Activated naive CD4-positive, alpha-beta T cell treated with anti-CD3 and anti-CD28 coated beads, Interleukin-2, amount 10 ng/mL, durations not matched to agents 7 days and 5 days (primary cell): Measurements from ENCODE around the gene ACTRT2.

Experiments used
- CTCF ChIA-PET: fragments of 350-600 bp; sonication (Branson Sonifier 250); formaldehyde crosslinking; loops from one replicate; lab custom pipeline; 2021; ENCODE audit warnings: antibody characterized with exemption; lab: Charles Lee
- DNase-seq: peaks from one replicate; pipeline ENCODE4 v3.0.0-alpha.2; 2020
- H3K27ac Mint-ChIP-seq: one replicate; pipeline ENCODE4 v1.8.0; 2021; ENCODE audit warnings: mild to moderate bottlenecking, moderate library complexity, mixed read lengths
- H3K27me3 Mint-ChIP-seq: one replicate; pipeline ENCODE4 v1.8.0; 2021; ENCODE audit warnings: mild to moderate bottlenecking, mixed read lengths
- H3K36me3 Mint-ChIP-seq: one replicate; pipeline ENCODE4 v1.8.0; 2021; ENCODE audit warnings: mixed read lengths
- H3K4me1 Mint-ChIP-seq: one replicate; pipeline ENCODE4 v1.8.0; 2021; ENCODE audit warnings: mixed read lengths
- H3K4me3 Mint-ChIP-seq: one replicate; pipeline ENCODE4 v1.8.0; 2021; ENCODE audit warnings: mild to moderate bottlenecking, moderate library complexity, mixed read lengths
- H3K9me3 Mint-ChIP-seq: one replicate; pipeline ENCODE4 v1.8.0; 2021; ENCODE audit warnings: mixed read lengths

The ACTRT2 gene

DNA sequence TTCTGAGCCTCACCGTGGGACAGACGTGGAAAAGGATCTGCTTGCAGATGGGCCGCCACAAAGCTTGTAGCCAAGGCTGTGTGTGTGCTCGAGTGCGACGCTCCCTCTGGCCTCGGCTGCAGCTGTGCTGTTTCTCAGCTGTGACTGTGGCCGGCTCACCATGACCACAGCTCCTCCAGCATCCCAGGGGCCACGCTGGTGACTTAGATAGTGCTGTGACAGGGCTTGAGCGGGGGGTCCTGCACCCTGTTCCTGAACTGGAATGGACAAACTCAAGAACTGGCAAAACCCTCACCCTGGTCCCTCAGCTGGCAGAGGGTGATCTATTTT lies 17.4 kb upstream of the ACTRT2 start:
- Mint-ChIP-seq H3K9me3 (peaks cover 25% of the 10 kb centered on the region), H3K27ac (no peak overlapping the region), H3K27me3 (peaks cover 7% of the 10 kb centered on the region), H3K4me3 (no peak overlapping the region), H3K36me3 (no peaks in the 10 kb centered on the region), H3K4me1 (no peaks in the 10 kb centered on the region)
- CTCF ChIA-PET = no interaction called here
- peak; percentile 11 for DNase-seq

- no peak overlapping the region for H3K27ac Mint-ChIP-seq
- H3K4me3 Mint-ChIP-seq = no peak overlapping the region
- H3K36me3 Mint-ChIP-seq = no peaks in the 10 kb centered on the region
- peaks cover 6% of the 10 kb centered on the region for H3K27me3 Mint-ChIP-seq
- H3K9me3 Mint-ChIP-seq = peaks cover 26% of the 10 kb centered on the region
- H3K4me1 Mint-ChIP-seq = no peaks in the 10 kb centered on the region
- CTCF ChIA-PET = no interaction called here
- DNase-seq = peak; percentile 16
Observed at GRCh38 chr1:3004285-3005205, 16.7 kb upstream of the ACTRT2 start.

DNA sequence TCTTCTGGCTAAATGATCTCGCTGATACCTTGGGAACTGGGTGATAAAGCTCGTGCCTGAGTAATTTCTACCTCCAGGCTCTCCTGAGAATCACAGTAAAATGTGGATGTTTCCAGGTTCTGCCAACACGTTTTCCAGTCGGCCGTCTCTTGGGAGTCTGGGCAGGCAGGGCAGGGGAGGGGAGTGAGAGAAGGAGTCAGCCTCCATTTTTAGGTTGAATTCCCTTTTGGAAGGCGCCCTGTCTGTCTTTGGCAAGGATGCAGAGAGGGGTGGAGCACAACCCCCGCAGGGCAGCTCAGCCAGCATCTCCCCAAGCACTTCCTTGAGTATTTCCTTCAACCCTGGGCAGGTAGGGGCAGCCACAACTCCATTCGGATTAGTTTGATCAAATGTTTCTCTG lies 15.5 kb upstream of the ACTRT2 start:
- CTCF ChIA-PET = no interaction called here
- H3K27me3 Mint-ChIP-seq = no peaks in the 10 kb centered on the region
- H3K27ac Mint-ChIP-seq = no peak overlapping the region
- H3K36me3 Mint-ChIP-seq = no peaks in the 10 kb centered on the region
- no peaks in the 10 kb centered on the region for H3K4me1 Mint-ChIP-seq
- DNase-seq = peak; percentile 5
- H3K9me3 Mint-ChIP-seq = peaks cover 26% of the 10 kb centered on the region
- no peak overlapping the region for H3K4me3 Mint-ChIP-seq

DNA sequence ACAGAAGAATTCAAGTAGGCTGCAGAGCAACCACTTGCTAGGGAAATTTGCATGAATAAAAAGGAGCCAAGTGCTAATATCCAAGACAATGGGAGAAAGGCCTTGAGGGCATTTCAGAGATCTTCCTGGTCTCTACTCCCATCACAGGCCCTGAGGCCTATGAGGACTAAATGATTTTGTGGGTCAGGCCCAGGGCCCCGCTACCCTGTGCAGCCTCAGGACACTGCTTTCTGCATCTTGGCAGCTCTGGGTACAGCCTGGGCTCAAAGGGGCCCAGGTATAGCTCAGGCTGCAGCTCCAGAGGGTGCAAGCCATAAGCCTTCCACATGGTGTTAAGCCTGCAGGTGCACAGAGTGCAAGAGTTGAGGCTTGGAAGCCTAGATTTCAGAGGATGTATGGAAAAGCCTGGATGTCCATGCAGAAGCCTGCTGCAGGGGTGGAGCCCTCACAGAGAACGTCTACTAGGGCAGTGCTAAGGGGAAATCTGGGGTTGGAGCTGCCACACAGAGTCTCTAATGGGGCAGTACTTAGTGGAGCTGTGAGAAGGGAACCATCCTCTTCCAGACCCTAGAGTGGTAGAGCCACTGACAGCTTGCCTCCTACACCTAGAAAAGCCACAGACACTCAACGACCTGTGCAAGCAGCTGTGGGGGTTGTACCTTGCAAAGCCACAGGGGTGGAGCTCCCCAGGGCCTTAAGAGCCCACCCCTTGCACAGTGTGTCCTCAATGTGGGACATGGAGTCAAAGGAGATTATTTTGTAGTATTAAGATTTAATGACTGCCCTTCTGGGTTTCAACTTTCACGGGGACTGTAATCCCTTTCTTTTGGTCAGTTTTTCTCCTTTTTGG lies 13.7 kb upstream of the ACTRT2 start:
- Mint-ChIP-seq H3K27me3 (peaks cover 4% of the 10 kb centered on the region), H3K36me3 (no peaks in the 10 kb centered on the region), H3K4me1 (no peaks in the 10 kb centered on the region), H3K9me3 (peaks cover 26% of the 10 kb centered on the region), H3K27ac (no peak overlapping the region), H3K4me3 (no peak overlapping the region)
- peak; percentile 5 for DNase-seq
- CTCF ChIA-PET = no interaction called here

DNA sequence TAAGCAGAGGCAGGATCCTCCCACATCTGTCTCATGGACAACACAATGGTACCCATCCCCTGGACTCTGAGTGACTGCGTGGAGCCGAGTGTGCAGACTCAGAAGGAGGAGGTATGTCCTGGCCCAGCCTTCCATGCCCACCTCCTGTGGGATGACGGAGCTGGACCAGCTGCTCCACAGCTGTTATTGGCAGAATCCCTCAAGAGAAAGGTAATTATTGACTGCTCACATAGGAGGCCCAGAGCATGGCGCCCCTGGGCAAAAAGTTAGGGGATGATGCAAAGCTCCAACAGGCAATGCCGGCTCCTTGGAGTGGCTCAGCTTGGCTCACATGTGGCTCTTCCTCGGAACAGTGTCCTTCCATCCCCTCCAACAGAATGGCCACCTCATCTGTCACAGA lies 12.2 kb upstream of the ACTRT2 start:
- CTCF ChIA-PET = no interaction called here
- Mint-ChIP-seq H3K27me3 (peaks cover 15% of the 10 kb centered on the region), H3K9me3 (peaks cover 26% of the 10 kb centered on the region), H3K4me1 (peaks cover 2% of the 10 kb centered on the region), H3K36me3 (no peaks in the 10 kb centered on the region), H3K4me3 (no peak overlapping the region), H3K27ac (no peak overlapping the region)
- peak; percentile 4 for DNase-seq

- CTCF ChIA-PET = no interaction called here
- H3K4me1 Mint-ChIP-seq = peaks cover 2% of the 10 kb centered on the region
- H3K4me3 Mint-ChIP-seq = no peak overlapping the region
- H3K27ac Mint-ChIP-seq = no peak overlapping the region
- no peaks in the 10 kb centered on the region for H3K36me3 Mint-ChIP-seq
- H3K27me3 Mint-ChIP-seq = peaks cover 18% of the 10 kb centered on the region
- DNase-seq = no peak
- peaks cover 26% of the 10 kb centered on the region for H3K9me3 Mint-ChIP-seq
Observed at GRCh38 chr1:3009556-3009955, 11.7 kb upstream of the ACTRT2 start.

GRCh38 chr1:3011127-3011526 lies 10.1 kb upstream of the ACTRT2 start:
- no peaks in the 10 kb centered on the region for H3K36me3 Mint-ChIP-seq
- H3K4me3 Mint-ChIP-seq = no peak overlapping the region
- H3K27me3 Mint-ChIP-seq = peaks cover 23% of the 10 kb centered on the region
- no peak overlapping the region for H3K27ac Mint-ChIP-seq
- H3K9me3 Mint-ChIP-seq = peaks cover 26% of the 10 kb centered on the region
- CTCF ChIA-PET = no interaction called here
- peak; percentile 20 for DNase-seq
- peaks cover 2% of the 10 kb centered on the region for H3K4me1 Mint-ChIP-seq

- Mint-ChIP-seq H3K4me1 (peaks cover 2% of the 10 kb centered on the region), H3K4me3 (no peak overlapping the region), H3K27ac (no peak overlapping the region), H3K27me3 (peaks cover 23% of the 10 kb centered on the region), H3K9me3 (peaks cover 20% of the 10 kb centered on the region), H3K36me3 (no peaks in the 10 kb centered on the region)
- CTCF ChIA-PET = interaction anchor here (1.1 to 1.6 kb wide), 2 partner anchors 308 to 412 kb away, joined by 4 to 10 read pairs; no protein-coding TSS in a partner anchor
- peak; percentile 17 for DNase-seq
Observed at GRCh38 chr1:3011631-3012455, 9.4 kb upstream of the ACTRT2 start.

DNA sequence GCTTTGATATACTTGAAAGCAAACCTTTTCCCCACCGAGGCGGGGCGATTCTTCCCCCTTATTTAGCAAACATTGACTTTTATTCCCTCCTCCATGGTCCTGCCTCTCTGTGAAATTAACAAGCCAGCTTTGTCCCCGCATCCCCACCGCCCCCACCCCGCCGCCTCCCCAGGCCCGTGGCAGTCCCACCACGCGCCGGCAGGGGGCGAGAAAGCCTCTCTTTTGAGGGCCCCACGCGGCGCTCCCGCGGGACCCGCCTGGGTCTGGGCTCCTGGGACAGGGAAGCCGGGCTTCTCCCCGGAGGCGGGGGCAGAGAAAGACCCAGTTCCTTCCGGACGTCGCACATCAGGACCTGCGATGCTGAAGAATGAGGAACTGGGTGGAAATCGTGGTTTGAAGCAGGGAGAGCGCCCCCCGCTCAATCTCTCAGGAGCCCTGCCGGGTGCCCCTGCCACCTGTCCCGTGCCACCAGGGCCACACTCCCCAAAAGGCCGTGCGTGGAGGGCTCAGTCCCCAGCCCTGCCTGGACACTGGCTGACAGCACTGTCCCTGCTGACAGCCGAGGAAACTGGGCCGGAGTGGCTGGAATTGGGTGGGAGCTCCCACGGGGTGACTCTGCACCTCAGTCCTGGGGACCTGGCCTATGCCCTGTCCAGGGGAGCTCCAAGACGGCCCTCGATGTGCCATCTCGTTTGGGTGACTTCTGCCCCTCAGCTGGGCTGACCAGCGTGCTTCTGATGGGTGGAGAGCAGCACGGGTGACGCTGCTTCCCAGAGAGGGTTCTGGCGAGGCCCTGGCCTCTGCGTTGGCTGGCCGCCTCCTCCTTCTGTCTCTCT lies 8.6 kb upstream of the ACTRT2 start:
- H3K4me1 Mint-ChIP-seq = peaks cover 2% of the 10 kb centered on the region
- no peaks in the 10 kb centered on the region for H3K36me3 Mint-ChIP-seq
- DNase-seq = peak; percentile 62
- H3K9me3 Mint-ChIP-seq = peaks cover 13% of the 10 kb centered on the region
- no peak overlapping the region for H3K4me3 Mint-ChIP-seq
- peaks cover 23% of the 10 kb centered on the region for H3K27me3 Mint-ChIP-seq
- CTCF ChIA-PET = interaction anchor here (0.6 to 1.6 kb wide), 3 partner anchors 270 to 412 kb away, joined by 3 to 10 read pairs (median 4); no protein-coding TSS in a partner anchor
- no peak overlapping the region for H3K27ac Mint-ChIP-seq

- Mint-ChIP-seq H3K4me1 (peaks cover 2% of the 10 kb centered on the region), H3K27me3 (peaks cover 24% of the 10 kb centered on the region), H3K36me3 (no peaks in the 10 kb centered on the region), H3K27ac (no peak overlapping the region), H3K4me3 (no peak overlapping the region), H3K9me3 (peaks cover 5% of the 10 kb centered on the region)
- DNase-seq = peak; percentile 2
- CTCF ChIA-PET = interaction anchor here (0.6 to 1.6 kb wide), 3 partner anchors 269 to 411 kb away, joined by 3 to 10 read pairs (median 4); no protein-coding TSS in a partner anchor
Observed at GRCh38 chr1:3013371-3014049, 7.8 kb upstream of the ACTRT2 start.

DNA sequence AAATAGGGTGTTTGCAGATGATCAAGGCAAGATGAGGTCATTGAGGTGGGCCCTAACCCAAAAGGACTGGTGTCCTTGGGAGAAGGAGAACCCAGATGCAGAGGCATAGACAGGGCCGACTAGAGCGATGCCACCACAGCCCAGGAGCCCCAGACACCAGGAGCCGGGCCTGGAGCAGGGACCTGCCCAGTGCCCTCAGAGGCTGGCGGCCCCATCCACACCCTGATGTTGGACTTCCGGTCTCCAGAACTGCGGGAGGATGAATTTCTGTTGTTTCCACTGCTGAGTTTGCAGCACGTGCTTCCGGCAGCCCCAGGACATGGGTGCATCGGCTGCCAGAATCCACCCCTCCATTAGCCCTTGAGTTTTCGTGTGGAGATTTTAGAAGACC lies 7.2 kb upstream of the ACTRT2 start:
- no peak overlapping the region for H3K4me3 Mint-ChIP-seq
- peaks cover 2% of the 10 kb centered on the region for H3K4me1 Mint-ChIP-seq
- CTCF ChIA-PET = no interaction called here
- peak; percentile 3 for DNase-seq
- no peaks in the 10 kb centered on the region for H3K9me3 Mint-ChIP-seq
- no peak overlapping the region for H3K27ac Mint-ChIP-seq
- H3K27me3 Mint-ChIP-seq = peaks cover 29% of the 10 kb centered on the region
- no peaks in the 10 kb centered on the region for H3K36me3 Mint-ChIP-seq

GRCh38 chr1:3014443-3015268 lies 6.6 kb upstream of the ACTRT2 start:
- no peak overlapping the region for H3K4me3 Mint-ChIP-seq
- H3K27ac Mint-ChIP-seq = no peak overlapping the region
- peak; percentile 12 for DNase-seq
- no peaks in the 10 kb centered on the region for H3K36me3 Mint-ChIP-seq
- H3K4me1 Mint-ChIP-seq = peaks cover 2% of the 10 kb centered on the region
- CTCF ChIA-PET = no interaction called here
- H3K27me3 Mint-ChIP-seq = peaks cover 29% of the 10 kb centered on the region
- H3K9me3 Mint-ChIP-seq = no peaks in the 10 kb centered on the region
